Heart left ventricle (tissue), 16 donors: ENCODE results near the gene SIAH1. TPM values are rescaled to one million over a fixed set of nuclear protein-coding genes. Genes with fewer than 3 reads are reported as not detected.

Experiments used
- ATAC-seq, 4 donors: fragments of 200-7000 bp; cut with Tn5 transposase; one replicate each; pipeline ENCODE4 v1.9.1; 2020 to 2022; ENCODE audit warnings: moderate library complexity in 4 of 4, mild to moderate bottlenecking in 3 of 4, moderate number of reproducible peaks in 1 of 4
- DNase-seq, 5 donors: peaks; one replicate each; pipeline ENCODE4 v3.0.0-alpha.2; 2020
- H3K27ac ChIP-seq, 12 donors: fragments of 200-600 bp; sonication (generic) in 4 of 12; one replicate each; pipeline versions ENCODE4 v1.5.0 to v1.8.0; 2016 to 2022; ENCODE audit warnings: mild to moderate bottlenecking in 2 of 12
- H3K27me3 ChIP-seq, 9 donors: fragments of 200-600 bp; sonication (generic) in 2 of 9; one replicate each; pipeline versions ENCODE4 v1.5.1 to v1.8.0; 2016 to 2022; ENCODE audit warnings: mild to moderate bottlenecking in 3 of 9
- H3K36me3 ChIP-seq, 9 donors: fragments of 200-600 bp; sonication (generic) in 2 of 9; one replicate each; pipeline versions ENCODE4 v1.5.0 to v1.8.0; 2018 to 2022; ENCODE audit warnings: mild to moderate bottlenecking in 2 of 9
- H3K4me1 ChIP-seq, 12 donors: fragments of 200-600 bp; sonication (generic) in 4 of 12; one replicate each; pipeline versions ENCODE4 v1.5.0 to v1.8.0; 2016 to 2022; ENCODE audit warnings: mild to moderate bottlenecking in 3 of 12
- H3K4me3 ChIP-seq, 12 donors: fragments of 200-600 bp; sonication (generic) in 4 of 12; one replicate each; pipeline versions ENCODE4 v1.5.0 to v1.8.0; 2017 to 2022; ENCODE audit warnings: mild to moderate bottlenecking in 9 of 12, moderate library complexity in 4 of 12
- H3K9me3 ChIP-seq, 12 donors: fragments of 200-600 bp; sonication (generic) in 4 of 12; one replicate each; pipeline versions ENCODE4 v1.5.0 to v1.8.0; 2016 to 2022; ENCODE audit warnings: mild to moderate bottlenecking in 1 of 12
- POLR2A ChIP-seq, 2 donors: fragments of 450-650 bp; IDR thresholded peaks; one replicate each; pipeline ENCODE4 v1.6.1; 2017; ENCODE audit warnings: antibody characterized with exemption in 2 of 2, mild to moderate bottlenecking in 2 of 2, moderate library complexity in 2 of 2
- WGBS, 4 donors: extraction: QIAGEN DNeasy Blood & Tissue Kit in 2 of 4; methylation state at CpG; one replicate each; pipeline versions ENCODE4 v1.1.5 to v1.1.7; 2013 to 2018; 5-methylcytosine and 5-hydroxymethylcytosine counted together
- intact Hi-C, 10 donors: fragments of 100-400 bp; cut with DNase I; formaldehyde crosslinking; loops; one replicate each; pipeline versions ENCODE4 v1.11.1 to v1.14.2; 2022
- long read RNA-seq, 3 donors: library from polyadenylated mRNA; unstranded; transcript quantifications; one replicate each; pipeline ENCODE4 v2.0.0, GENCODE V29; 2020 to 2021
- polyA plus RNA-seq, 2 donors: library from polyadenylated mRNA; stranded (reverse); fragments of 200-250 nt; gene quantifications; one replicate each; pipeline ENCODE4 v1.2.3, GENCODE V29; 2013
- total RNA-seq, 9 donors: library from RNA; depleted of rRNA in 2 of 9; stranded (reverse); fragments of >200 nt in 2 of 9; fragmentation: NEBNext Ultra II Directional in 3 of 9; extraction: Animal tissue kit (Norgen Biotek cat#: 25700) in 3 of 9; gene quantifications; one replicate each; pipeline versions ENCODE4 v1.1.0 to v1.2.4, GENCODE V29; 2016 to 2023
- TF ChIP-seq, protein P1 (sequence below), 12 donors: fragments of 200-600 bp; sonication (generic) in 4 of 12; IDR thresholded peaks; one replicate each; pipeline versions ENCODE4 v1.5.0 to v1.8.0; 2018 to 2022; ENCODE audit warnings: antibody characterized with exemption in 12 of 12, mild to moderate bottlenecking in 5 of 12
- donor health status: ischemic (EF 13 %, LVEDD 7.1; RV severe dilation, severe dysfunction).
- donor health status: healthy with polysubstance abuse.
- donor health status: DM: no; HTN: yes; CAD: no.
- donor health status: DM: no; HTN: no; CAD: no.
- donor health status: ischemic (EF 25% LVEDD 6.9; RV normal size, moderate dysfunction).
- donor health status: ischemic (EF 25% LVEDD 5.7; RV mildly dilated, moderate dysfunction).
- donor health status: healthy.
- donor health status: DM: yes; HTN: yes; CAD: no.
- donor health status: ischemic (EF 35%, LVEDD 5.7; RV mildly dilated, moderate dysfunction).
- donor health status: nonischemic (EF 11% LVEDD 7.7; RV severe dilation, severe dysfunction).
- donor health status: DM: yes; HTN: yes; CAD: no.
- donor health status: PGD.
- donor health status: ischemic (EF 29% LVEDD 5.4; RV normal size, mild dysfunction).
- donor health status: nonischemic (EF 23%, LVEDD 6.1; RV moderate dilation, normal function).

SIAH1 gene, protein sequence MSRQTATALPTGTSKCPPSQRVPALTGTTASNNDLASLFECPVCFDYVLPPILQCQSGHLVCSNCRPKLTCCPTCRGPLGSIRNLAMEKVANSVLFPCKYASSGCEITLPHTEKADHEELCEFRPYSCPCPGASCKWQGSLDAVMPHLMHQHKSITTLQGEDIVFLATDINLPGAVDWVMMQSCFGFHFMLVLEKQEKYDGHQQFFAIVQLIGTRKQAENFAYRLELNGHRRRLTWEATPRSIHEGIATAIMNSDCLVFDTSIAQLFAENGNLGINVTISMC
- total RNA-seq (10 to 100 TPM; 10.9 to 21.5 (median 15.5) TPM), polyA plus RNA-seq (10 to 100 TPM; 10.1 to 12.5 TPM)
- long read RNA-seq, donor 1, transcript SIAH1-203 (2 exons, 2,147 nt), result major isoform, 23 of 26 reads
- long read RNA-seq, donor 1, partial matches to known transcripts, result 0 of 26 reads
- long read RNA-seq, donor 1, other reads (novel, unspliced or antisense), result 2 of 26 reads
- long read RNA-seq, donor 2, transcript SIAH1-203 (2 exons, 2,147 nt), result major isoform, 66 of 73 reads
- long read RNA-seq, donor 2, transcript SIAH1-202 (1 exons, 3,352 nt), result minor isoform, 5 of 73 reads
- long read RNA-seq, donor 2, partial matches to known transcripts, result 0 of 73 reads
- long read RNA-seq, donor 2, other reads (novel, unspliced or antisense), result 2 of 73 reads
- long read RNA-seq, donor 3, transcript SIAH1-203 (2 exons, 2,147 nt), result major isoform, 18 of 19 reads
- long read RNA-seq, donor 3, partial matches to known transcripts, result 0 of 19 reads
- long read RNA-seq, donor 3, other reads (novel, unspliced or antisense), result 1 of 19 reads

DNA sequence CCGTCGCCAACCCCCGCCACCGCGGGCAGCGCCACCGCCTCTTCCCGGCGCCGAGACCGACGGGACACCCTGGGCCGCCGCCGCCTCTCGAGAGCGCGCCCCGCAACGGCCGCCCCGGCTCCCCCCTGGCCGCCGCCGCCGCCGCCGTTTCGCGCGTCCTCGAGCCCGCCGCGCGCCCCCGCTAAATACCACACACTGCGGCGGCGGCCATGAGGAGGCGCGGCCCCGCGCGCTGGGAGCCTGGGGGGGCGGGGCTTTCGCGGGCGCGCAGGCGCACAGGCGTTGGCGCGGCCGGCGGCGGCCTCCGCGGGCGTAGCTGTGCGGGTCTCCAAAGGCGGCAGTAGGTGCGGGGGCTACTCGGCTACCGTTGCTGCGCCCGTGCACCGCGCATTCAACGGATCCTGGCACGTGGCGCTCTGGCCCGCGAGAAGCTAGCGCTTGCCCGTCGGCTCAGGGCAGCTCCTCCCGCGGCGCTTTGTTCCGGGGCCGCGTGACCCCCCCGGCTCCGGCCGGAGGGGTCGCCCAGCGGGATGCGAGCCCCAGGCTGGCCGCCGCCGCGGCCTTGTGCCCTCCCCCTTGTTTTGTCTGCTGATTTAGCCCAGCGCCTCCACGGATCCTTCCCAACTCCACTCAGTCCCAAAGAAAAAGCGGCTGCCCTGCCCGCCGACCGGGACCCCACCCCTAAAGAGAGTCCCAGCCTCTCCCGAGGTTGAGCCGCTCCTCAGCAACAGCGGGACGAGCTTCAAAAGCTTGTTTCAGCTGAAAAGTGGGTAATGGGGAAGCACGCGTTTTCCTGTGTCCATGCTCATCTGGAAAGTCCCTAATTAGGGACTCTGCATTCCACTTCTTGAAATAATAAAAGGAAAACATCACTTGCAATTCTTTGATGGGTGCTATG is at the start of gene SIAH1:
Gene SIAH1, minus strand, starts transcription at position 161 of the 898 bp plus-strand sequence. CDS start 22,985 bp downstream, outside the sequence.
- peak within 1 kb of the TSS; percentile 97 to 100 (median 99) for H3K27ac ChIP-seq
- peak; percentile 86 to 93 (median 89) for DNase-seq
- intact Hi-C loops, result loop anchor here in 7 of 10 donors (2.0 to 10.0 kb wide), 7 partner anchors 21 to 239 kb away; partner anchors contain the start of gene N4BP1 (in 2 of the 7)
- H3K4me3 ChIP-seq, result peak within 1 kb of the TSS; percentile 85 to 99 (median 95)
- no peaks in the 10 kb centered on the region for H3K27me3 ChIP-seq
- TF ChIP-seq POLR2A (IDR thresholded peaks at IDR 0.05), result peak; percentile 55 to 87
- TF ChIP-seq, protein P1, sequence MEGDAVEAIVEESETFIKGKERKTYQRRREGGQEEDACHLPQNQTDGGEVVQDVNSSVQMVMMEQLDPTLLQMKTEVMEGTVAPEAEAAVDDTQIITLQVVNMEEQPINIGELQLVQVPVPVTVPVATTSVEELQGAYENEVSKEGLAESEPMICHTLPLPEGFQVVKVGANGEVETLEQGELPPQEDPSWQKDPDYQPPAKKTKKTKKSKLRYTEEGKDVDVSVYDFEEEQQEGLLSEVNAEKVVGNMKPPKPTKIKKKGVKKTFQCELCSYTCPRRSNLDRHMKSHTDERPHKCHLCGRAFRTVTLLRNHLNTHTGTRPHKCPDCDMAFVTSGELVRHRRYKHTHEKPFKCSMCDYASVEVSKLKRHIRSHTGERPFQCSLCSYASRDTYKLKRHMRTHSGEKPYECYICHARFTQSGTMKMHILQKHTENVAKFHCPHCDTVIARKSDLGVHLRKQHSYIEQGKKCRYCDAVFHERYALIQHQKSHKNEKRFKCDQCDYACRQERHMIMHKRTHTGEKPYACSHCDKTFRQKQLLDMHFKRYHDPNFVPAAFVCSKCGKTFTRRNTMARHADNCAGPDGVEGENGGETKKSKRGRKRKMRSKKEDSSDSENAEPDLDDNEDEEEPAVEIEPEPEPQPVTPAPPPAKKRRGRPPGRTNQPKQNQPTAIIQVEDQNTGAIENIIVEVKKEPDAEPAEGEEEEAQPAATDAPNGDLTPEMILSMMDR (IDR thresholded peaks at IDR 0.05), result no peak
- ATAC-seq, result peak; percentile 79 to 95 (median 93)
- WGBS, 4 donors, result 0 to 2% (median 1%) methylated on average over 8 to 105 of the region's 105 CpGs
- no peaks in the 10 kb centered on the region for H3K36me3 ChIP-seq
- no peaks in the 10 kb centered on the region for H3K9me3 ChIP-seq
- peaks cover 6 to 50% (median 24%) of the 10 kb centered on the region in 12 donors for H3K4me1 ChIP-seq

DNA sequence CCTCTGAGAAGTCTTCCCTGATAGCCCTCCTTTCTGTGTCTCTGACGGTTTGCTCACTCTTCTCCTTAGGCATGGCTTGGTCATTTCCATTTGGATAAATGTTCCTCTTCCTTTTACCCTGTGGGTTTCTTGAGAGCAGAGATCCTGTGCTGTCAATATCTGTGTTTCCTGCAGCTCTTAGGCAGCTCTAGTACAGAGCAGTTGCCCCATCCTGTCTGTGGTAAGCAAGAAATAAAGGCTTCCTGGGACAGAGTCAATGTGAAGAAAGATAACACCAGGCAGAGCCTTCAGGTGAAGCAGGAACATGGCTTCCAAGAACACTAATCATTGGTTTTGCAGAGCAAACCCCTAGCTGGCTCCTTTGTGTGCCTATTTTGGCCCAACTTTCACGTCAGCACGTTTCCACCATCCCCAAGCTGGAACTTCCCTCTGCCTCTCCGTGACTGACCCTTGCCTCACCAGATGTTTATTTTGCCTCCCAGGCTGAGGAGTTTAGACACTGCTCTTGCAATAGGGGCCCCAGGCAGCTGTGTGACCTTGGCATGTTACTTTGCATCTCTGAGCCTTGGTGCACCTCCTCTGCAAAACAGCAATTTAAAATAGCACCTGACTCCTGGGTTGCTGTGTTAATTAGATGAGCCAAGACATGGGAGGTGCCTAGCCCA is 49.6 kb upstream of the SIAH1 start:
- intact Hi-C loops, result no loop called here
- no peaks in the 10 kb centered on the region for H3K9me3 ChIP-seq
- no peaks in the 10 kb centered on the region for H3K27me3 ChIP-seq
- H3K4me1 ChIP-seq, result peaks cover 0 to 40% (median 0%) of the 10 kb centered on the region in 12 donors
- DNase-seq (peak in 1 of 5 donors; percentile 39), ATAC-seq (peak in 1 of 4 donors; percentile 61)
- no peak for TF ChIP-seq POLR2A (IDR thresholded peaks at IDR 0.05)
- H3K36me3 ChIP-seq, result no peaks in the 10 kb centered on the region
- no peak overlapping the region for H3K4me3 ChIP-seq
- 43 to 54% (median 45%) methylated on average over 4 of the region's 4 CpGs for WGBS, 4 donors
- H3K27ac ChIP-seq, result peak overlapping the region in 2 of 12 donors; percentile 14 to 60

DNA sequence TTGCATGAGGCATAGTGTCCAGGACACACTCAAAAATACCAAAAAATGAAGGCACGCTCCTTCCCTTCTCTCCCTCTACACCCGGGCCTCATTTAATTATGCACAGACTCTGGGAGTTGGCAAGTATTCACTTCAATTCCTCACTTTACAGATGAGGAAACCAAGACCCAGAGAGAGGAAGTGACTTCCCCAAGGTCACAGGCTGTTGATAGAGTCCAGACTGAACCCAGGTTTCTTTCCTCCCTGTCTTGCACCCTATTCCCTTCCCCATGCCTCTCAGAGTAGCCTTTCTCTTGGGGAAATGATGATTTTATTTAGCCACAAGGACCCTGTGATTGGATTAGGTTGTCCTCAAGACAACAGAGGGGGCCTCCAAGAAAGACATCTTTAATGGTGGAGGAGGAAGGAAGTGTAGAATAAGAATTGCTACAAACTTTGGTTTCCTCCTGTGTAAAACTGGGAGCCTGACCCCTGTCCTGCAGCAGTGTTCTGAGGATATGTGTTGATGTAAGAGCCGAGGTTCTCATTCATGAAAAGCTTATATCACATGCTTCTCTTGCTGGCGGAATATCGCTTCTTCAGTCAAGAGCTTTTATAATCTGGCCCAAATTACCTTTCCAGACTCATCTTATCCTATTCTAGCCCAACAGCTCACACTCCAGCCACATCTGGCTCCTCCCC is 48.8 kb upstream of the SIAH1 start:
- DNase-seq (no peak), ATAC-seq (peak in 1 of 4 donors; percentile 24)
- Histone ChIP-seq H3K27me3 (no peaks in the 10 kb centered on the region), H3K27ac (peak overlapping the region in 2 of 12 donors; percentile 14 to 60), H3K4me1 (peaks cover 0 to 40% (median 0%) of the 10 kb centered on the region in 12 donors), H3K4me3 (no peak overlapping the region), H3K9me3 (no peaks in the 10 kb centered on the region), H3K36me3 (no peaks in the 10 kb centered on the region)
- intact Hi-C loops, result no loop called here
- 60 to 75% (median 70%) methylated on average over 5 of the region's 5 CpGs for WGBS, 4 donors
- TF ChIP-seq, protein P1 (IDR thresholded peaks at IDR 0.05), result no peak
- TF ChIP-seq POLR2A (IDR thresholded peaks at IDR 0.05), result no peak
